T-helper 2 cell treated with Interferon-gamma antibody and Interleukin-4, amounts not matched to agents 5 μg/mL and 100 μg/mL, for 36 hours (primary cell): ENCODE measurements around the gene ST3GAL3.

ENCODE experiments used
- DNase-seq: peaks from one replicate; pipeline ENCODE4 v3.0.0; 2021; ENCODE audit warnings: low spot score
- H3K27ac Mint-ChIP-seq: one replicate; pipeline ENCODE4 v1.8.0; 2021; ENCODE audit warnings: mild to moderate bottlenecking, mixed read lengths
- H3K27me3 Mint-ChIP-seq: one replicate; pipeline ENCODE4 v1.8.0; 2021; ENCODE audit warnings: low read depth, mixed read lengths
- H3K36me3 Mint-ChIP-seq: one replicate; pipeline ENCODE4 v1.8.0; 2021; ENCODE audit warnings: low read depth, mixed read lengths
- H3K4me1 Mint-ChIP-seq: one replicate; pipeline ENCODE4 v1.8.0; 2021; ENCODE audit warnings: low read depth, mixed read lengths
- H3K4me3 Mint-ChIP-seq: one replicate; pipeline ENCODE4 v1.8.0; 2022; ENCODE audit warnings: mild to moderate bottlenecking, moderate library complexity, mixed read lengths
- H3K9me3 Mint-ChIP-seq: one replicate; pipeline ENCODE4 v1.8.0; 2021; ENCODE audit warnings: mixed read lengths

The ST3GAL3 gene

GRCh38 chr1:43968348-43968948 lies 261.1 kb downstream of the ST3GAL3 start:
- Mint-ChIP-seq H3K4me3 (no peak overlapping the region), H3K4me1 (peaks cover 15% of the 10 kb centered on the region), H3K27ac (no peak overlapping the region), H3K36me3 (peaks cover 18% of the 10 kb centered on the region), H3K27me3 (no peaks in the 10 kb centered on the region), H3K9me3 (no peaks in the 10 kb centered on the region)
- no peak for DNase-seq

GRCh38 chr1:43969416-43969745 lies 262.0 kb downstream of the ST3GAL3 start:
- Mint-ChIP-seq H3K4me1 (peaks cover 24% of the 10 kb centered on the region), H3K27ac (peak overlapping the region; percentile 86), H3K27me3 (no peaks in the 10 kb centered on the region), H3K4me3 (peak overlapping the region; percentile 98), H3K36me3 (peaks cover 20% of the 10 kb centered on the region), H3K9me3 (no peaks in the 10 kb centered on the region)
- DNase-seq: no peak

GRCh38 chr1:43969746-43970466 lies 262.6 kb downstream of the ST3GAL3 start, which contains the start of gene DPH2:
TSS of gene DPH2 (plus strand) at chr1:43970010. CDS start at chr1:43970176, 166 bp downstream.
- H3K27ac Mint-ChIP-seq: peak within 1 kb of the TSS; percentile 86

GRCh38 chr1:43970502-43970901 lies 263.2 kb downstream of the ST3GAL3 start:
- no peaks in the 10 kb centered on the region for H3K27me3 Mint-ChIP-seq
- H3K27ac Mint-ChIP-seq: peak overlapping the region; percentile 86

More at GRCh38 chr1:43969746-43970466, 262.6 kb downstream of the ST3GAL3 start, which contains the start of gene DPH2:
- no peaks in the 10 kb centered on the region for H3K9me3 Mint-ChIP-seq
- H3K4me1 Mint-ChIP-seq: peaks cover 24% of the 10 kb centered on the region
- no peaks in the 10 kb centered on the region for H3K27me3 Mint-ChIP-seq
- peak; percentile 89 for DNase-seq
- H3K4me3 Mint-ChIP-seq: peak within 1 kb of the TSS; percentile 98
- peaks cover 20% of the 10 kb centered on the region for H3K36me3 Mint-ChIP-seq

GRCh38 chr1:43970911-43971310 lies 263.6 kb downstream of the ST3GAL3 start:
- peak overlapping the region; percentile 98 for H3K4me3 Mint-ChIP-seq
- H3K36me3 Mint-ChIP-seq: peaks cover 20% of the 10 kb centered on the region
- H3K27ac Mint-ChIP-seq: no peak overlapping the region
- no peaks in the 10 kb centered on the region for H3K9me3 Mint-ChIP-seq
- no peak for DNase-seq
- H3K27me3 Mint-ChIP-seq: no peaks in the 10 kb centered on the region
- H3K4me1 Mint-ChIP-seq: peaks cover 27% of the 10 kb centered on the region

More at GRCh38 chr1:43970502-43970901, 263.2 kb downstream of the ST3GAL3 start:
- H3K4me3 Mint-ChIP-seq: peak overlapping the region; percentile 98
- no peaks in the 10 kb centered on the region for H3K9me3 Mint-ChIP-seq
- no peak for DNase-seq
- peaks cover 20% of the 10 kb centered on the region for H3K36me3 Mint-ChIP-seq
- peaks cover 24% of the 10 kb centered on the region for H3K4me1 Mint-ChIP-seq

GRCh38 chr1:43971336-43971980 lies 264.1 kb downstream of the ST3GAL3 start:
- Mint-ChIP-seq H3K9me3 (no peaks in the 10 kb centered on the region), H3K27ac (no peak overlapping the region), H3K27me3 (no peaks in the 10 kb centered on the region), H3K4me1 (peaks cover 32% of the 10 kb centered on the region), H3K4me3 (peak overlapping the region; percentile 98), H3K36me3 (peaks cover 23% of the 10 kb centered on the region)
- no peak for DNase-seq

- peaks cover 43% of the 10 kb centered on the region for H3K4me1 Mint-ChIP-seq
- H3K27me3 Mint-ChIP-seq: no peaks in the 10 kb centered on the region
- no peaks in the 10 kb centered on the region for H3K9me3 Mint-ChIP-seq
- no peak for DNase-seq
- H3K27ac Mint-ChIP-seq: peak overlapping the region; percentile 92
- H3K4me3 Mint-ChIP-seq: peak overlapping the region; percentile 88
- peaks cover 44% of the 10 kb centered on the region for H3K36me3 Mint-ChIP-seq
Observed at GRCh38 chr1:43973981-43974442, 266.7 kb downstream of the ST3GAL3 start.

- Mint-ChIP-seq H3K36me3 (peaks cover 44% of the 10 kb centered on the region), H3K27ac (peak within 1 kb of the TSS; percentile 92), H3K4me1 (peaks cover 40% of the 10 kb centered on the region), H3K4me3 (peak within 1 kb of the TSS; percentile 88), H3K27me3 (no peaks in the 10 kb centered on the region), H3K9me3 (no peaks in the 10 kb centered on the region)
- DNase-seq: peak; percentile 97
Observed at GRCh38 chr1:43974443-43975248, 267.3 kb downstream of the ST3GAL3 start, which contains the start of gene ATP6V0B. TSS of gene ATP6V0B (plus strand) at chr1:43974960. CDS start at chr1:43975041, 81 bp downstream.

GRCh38 chr1:43975249-43975961 lies 268.1 kb downstream of the ST3GAL3 start:
- DNase-seq: no peak
- Mint-ChIP-seq H3K4me3 (peak overlapping the region; percentile 88), H3K36me3 (peaks cover 42% of the 10 kb centered on the region)

GRCh38 chr1:43976045-43976444 lies 268.7 kb downstream of the ST3GAL3 start:
- Mint-ChIP-seq H3K9me3 (no peaks in the 10 kb centered on the region), H3K36me3 (peaks cover 40% of the 10 kb centered on the region), H3K4me3 (peak overlapping the region; percentile 88), H3K27ac (peak overlapping the region; percentile 92), H3K4me1 (peaks cover 39% of the 10 kb centered on the region), H3K27me3 (no peaks in the 10 kb centered on the region)
- DNase-seq: no peak

More at GRCh38 chr1:43975249-43975961, 268.1 kb downstream of the ST3GAL3 start:
- H3K27ac Mint-ChIP-seq: peak overlapping the region; percentile 92
- H3K4me1 Mint-ChIP-seq: peaks cover 40% of the 10 kb centered on the region
- H3K9me3 Mint-ChIP-seq: no peaks in the 10 kb centered on the region
- no peaks in the 10 kb centered on the region for H3K27me3 Mint-ChIP-seq

- Mint-ChIP-seq H3K4me3 (peak overlapping the region; percentile 88), H3K36me3 (peaks cover 39% of the 10 kb centered on the region), H3K27me3 (no peaks in the 10 kb centered on the region), H3K27ac (no peak overlapping the region), H3K4me1 (peaks cover 39% of the 10 kb centered on the region), H3K9me3 (no peaks in the 10 kb centered on the region)
- no peak for DNase-seq
Observed at GRCh38 chr1:43976890-43977289, 269.6 kb downstream of the ST3GAL3 start.

- Mint-ChIP-seq H3K4me3 (peak overlapping the region; percentile 88), H3K27me3 (no peaks in the 10 kb centered on the region), H3K27ac (no peak overlapping the region), H3K9me3 (no peaks in the 10 kb centered on the region), H3K4me1 (peaks cover 41% of the 10 kb centered on the region), H3K36me3 (peaks cover 33% of the 10 kb centered on the region)
- no peak for DNase-seq
Observed at GRCh38 chr1:43977376-43978263, 270.3 kb downstream of the ST3GAL3 start.
